GM12878 (cell line): ENCODE data around the gene SMC5. TPM values are rescaled to one million over a fixed set of nuclear protein-coding genes. Genes with fewer than 3 reads are reported as not detected.

Source experiments
- ATAC-seq: fragments of 200-7000 bp; cut with Tn5 transposase; 3 replicates; pipeline ENCODE4 v1.9.1; 2020; ENCODE audit warnings: mild to moderate bottlenecking, moderate library complexity
- BruUV-seq: library from RNA; stranded (reverse); fragments of 400-500 nt; replicated peaks from 2 replicates; lab custom pipeline; 2021; lab: Mats Ljungman, UMichigan
- CTCF ChIA-PET: fragments of 300-600 bp; sonication (Branson Sonifier 250); formaldehyde crosslinking; extraction: SDS; loops from one replicate; lab custom pipeline; 2021; ENCODE audit warnings: inconsistent platforms; lab: Yijun Ruan, JAX
- POLR2A ChIA-PET: fragments of 350-600 bp; formaldehyde crosslinking; extraction: SDS; loops from one replicate; lab custom pipeline; 2021; ENCODE audit warnings: inconsistent platforms; lab: Charles Lee
- RAD21 ChIA-PET: fragments of 300-600 bp; sonication (Branson Sonifier 250); formaldehyde crosslinking; loops from one replicate; lab custom pipeline; 2023; ENCODE audit warnings: antibody characterized with exemption; ENCODE audit not compliant: unreplicated experiment; lab: Charles Lee
- SMC1A ChIA-PET: fragments of 300-600 bp; sonication (Branson Sonifier 250); formaldehyde crosslinking; loops from one replicate; lab custom pipeline; 2023; ENCODE audit not compliant: unreplicated experiment, uncharacterized antibody; lab: Charles Lee
- DNase-seq: peaks from one replicate; pipeline ENCODE4 v3.0.0-alpha.2; 2011; ENCODE audit warnings: low read depth, low spot score
- FAIRE-seq: peaks from 3 replicates; lab custom pipeline; 2011; peaks lifted over from hg19 to GRCh38; lab: Jason Lieb, UNC
- H2AFZ ChIP-seq: 2 replicates; pipeline ENCODE4 v1.6.0; 2011; ENCODE audit warnings: low read depth, low read length, control low read depth; ENCODE audit not compliant: control insufficient read depth
- H3K27ac ChIP-seq: 2 replicates; pipeline ENCODE4 v1.5.1; 2011; ENCODE audit warnings: control low read depth; ENCODE audit not compliant: control insufficient read depth, insufficient read depth
- H3K27me3 ChIP-seq, 2 experiments: replicated peaks in 1 of 2; 2 replicates each; pipeline versions ENCODE4 v1.6.0 to v1.6.1; 2011; ENCODE audit warnings: low read length in 1 of 2; ENCODE audit not compliant: control insufficient read depth in 2 of 2, insufficient read depth in 2 of 2
- H3K36me3 ChIP-seq, 2 experiments: 2 replicates each; pipeline ENCODE4 v1.5.1; 2011; ENCODE audit warnings: low read length in 1 of 2; ENCODE audit not compliant: control insufficient read depth in 2 of 2, insufficient read depth in 2 of 2
- H3K4me1 ChIP-seq: 2 replicates; pipeline ENCODE4 v1.6.1; 2011; ENCODE audit warnings: mild to moderate bottlenecking, low read length, moderate library complexity, mixed read lengths; ENCODE audit not compliant: control insufficient read depth, insufficient read depth
- H3K4me2 ChIP-seq: 2 replicates; pipeline ENCODE4 v1.6.0; 2011; ENCODE audit warnings: control low read depth; ENCODE audit not compliant: control insufficient read depth, insufficient read depth
- H3K4me3 ChIP-seq: fragments of 200-600 bp; sonication (generic); 2 replicates; pipeline ENCODE4 v1.5.1; 2016
- H3K79me2 ChIP-seq: 2 replicates; pipeline ENCODE4 v1.6.0; 2011; ENCODE audit warnings: low read length; ENCODE audit not compliant: control insufficient read depth, insufficient read depth
- H3K9ac ChIP-seq: 2 replicates; pipeline ENCODE4 v1.8.0; 2011; ENCODE audit warnings: low read length, control low read depth, mixed read lengths; ENCODE audit not compliant: control insufficient read depth, insufficient read depth
- H3K9me3 ChIP-seq: replicated peaks from 3 replicates; pipeline ENCODE4 v1.5.1; 2011; ENCODE audit warnings: mild to moderate bottlenecking, low read length; ENCODE audit not compliant: control insufficient read depth, insufficient read depth
- H4K20me1 ChIP-seq: 2 replicates; pipeline ENCODE4 v1.6.0; 2011; ENCODE audit not compliant: control insufficient read depth, insufficient read depth
- ATF7 ChIP-seq: fragments of 450-650 bp; IDR thresholded peaks from 2 replicates; pipeline ENCODE4 v1.6.1; 2016; ENCODE audit warnings: low read depth, mild to moderate bottlenecking
- BHLHE40 ChIP-seq, 2 experiments: fragments of 450-650 bp in 1 of 2; IDR thresholded peaks; 2 replicates each; pipeline ENCODE4 v1.6.1; 2011 to 2017; ENCODE audit warnings: low read depth in 2 of 2, borderline replicate concordance in 1 of 2, improper control_type of control experiment in 1 of 2, low read length in 1 of 2, mild to moderate bottlenecking in 1 of 2
- BMI1 ChIP-seq: fragments of 450-650 bp; IDR thresholded peaks from 2 replicates; pipeline ENCODE4 v1.6.1; 2016; ENCODE audit warnings: mild to moderate bottlenecking, moderate library complexity, borderline replicate concordance
- E2F8 ChIP-seq: fragments of 450-650 bp; IDR thresholded peaks from 2 replicates; pipeline ENCODE4 v1.6.1; 2018; ENCODE audit warnings: mild to moderate bottlenecking, low read depth, moderate library complexity; ENCODE audit not compliant: partially characterized antibody
- HDAC6 ChIP-seq: fragments of 200-600 bp; sonication (generic); IDR thresholded peaks from one replicate; pipeline ENCODE4 v1.8.0; 2017; ENCODE audit warnings: antibody characterized with exemption; ENCODE audit not compliant: unreplicated experiment
- IRF5 ChIP-seq: fragments of 450-650 bp; IDR thresholded peaks from 2 replicates; pipeline ENCODE4 v1.6.1; 2017; ENCODE audit warnings: borderline replicate concordance
- JUND ChIP-seq: IDR thresholded peaks from 2 replicates; pipeline ENCODE4 v1.6.1; 2012; ENCODE audit warnings: low read depth, mild to moderate bottlenecking, low read length, improper control_type of control experiment, moderate library complexity
- MYB ChIP-seq: fragments of 150-350 bp; IDR thresholded peaks from 2 replicates; pipeline ENCODE4 v1.6.1; 2014; ENCODE audit warnings: mild to moderate bottlenecking, low read depth, low read length, borderline replicate concordance
- NFXL1 ChIP-seq: fragments of 450-650 bp; IDR thresholded peaks from 2 replicates; pipeline ENCODE4 v1.6.1; 2017; ENCODE audit warnings: antibody characterized with exemption, mild to moderate bottlenecking, borderline replicate concordance
- RELB ChIP-seq: fragments of 450-650 bp; IDR thresholded peaks from 2 replicates; pipeline ENCODE4 v1.6.1; 2017; ENCODE audit warnings: low read depth, mild to moderate bottlenecking, moderate library complexity
- SMAD1 ChIP-seq: fragments of 450-650 bp; IDR thresholded peaks from 2 replicates; pipeline ENCODE4 v1.6.1; 2018; ENCODE audit warnings: mild to moderate bottlenecking, low read depth; ENCODE audit not compliant: partially characterized antibody
- SMAD5 ChIP-seq: IDR thresholded peaks from 2 replicates; pipeline ENCODE4 v1.6.1; 2016; ENCODE audit warnings: antibody characterized with exemption, low read depth
- STAT3 ChIP-seq: IDR thresholded peaks from 2 replicates; pipeline ENCODE4 v1.6.1; 2011; ENCODE audit warnings: low read depth, low read length, improper control_type of control experiment
- TARDBP ChIP-seq: IDR thresholded peaks from 2 replicates; pipeline ENCODE4 v1.6.1; 2016; ENCODE audit warnings: borderline replicate concordance
- TCF7 ChIP-seq: IDR thresholded peaks from 2 replicates; pipeline ENCODE4 v1.6.1; 2014; ENCODE audit warnings: antibody characterized with exemption, borderline replicate concordance
- ZBTB11 ChIP-seq: fragments of 450-650 bp; formaldehyde crosslinking; IDR thresholded peaks from 2 replicates; pipeline ENCODE4 v1.5.0; 2022; ENCODE audit warnings: mild to moderate bottlenecking, missing genetic modification characterization
- WGBS: methylation state at CpG from one replicate; pipeline ENCODE4 v1.1.6; 2016; ENCODE audit warnings: low lambda C conversion rate; ENCODE audit not compliant: insufficient replicate concordance, insufficient coverage; ENCODE audit errors: missing lambda C conversion rate; 5-methylcytosine and 5-hydroxymethylcytosine counted together
- in situ Hi-C: fragments of 300-500 bp; cut with MboI; formaldehyde crosslinking; loops from 9 replicates; pipeline ENCODE4 v1.14.3; 2018; ENCODE audit warnings: mixed read lengths
- intact Hi-C: fragments of 100-400 bp; cut with micrococcal nuclease; formaldehyde crosslinking; loops from one replicate; pipeline ENCODE4 v1.14.2; 2022; ENCODE audit not compliant: unreplicated experiment
- polyA plus RNA-seq, 11 experiments: library from polyadenylated mRNA; depleted of rRNA in 4 of 11; unstranded in 6 of 11; stranded (reverse) in 5 of 11; fragments of >200 nt; fragmentation: Nextera tagmentation in 4 of 11; fragmentation: Illumina TruSeq in 1 of 11; extraction: Ambion mirVana in 4 of 11; extraction: Trizol in 1 of 11; gene quantifications; 1 replicate in 1 of 11; 2 replicates in 10 of 11; pipeline versions ENCODE4 v1.2.1 to v1.2.3, GENCODE V29; 2011 to 2016; ENCODE audit warnings: inconsistent platforms in 2 of 11, missing spikeins in 2 of 11, low read depth in 1 of 11
- total RNA-seq, 4 experiments: library from RNA; depleted of rRNA in 3 of 4; stranded (reverse); fragments of >200 nt in 3 of 4; fragmentation: Illumina TruSeq in 1 of 4; extraction: Trizol in 1 of 4; gene quantifications; 2 replicates each; pipeline versions ENCODE4 v1.2.1 to v1.2.3, GENCODE V29; 2013 to 2021

SMC5 gene
- total and polyA plus RNA-seq, 10 of the 15 experiments (the other 5 are each of a cell fraction or from before 2014, with no cell fraction given) = 6.5 to 47.1 (median 22.9) TPM

GRCh38 chr9:70218767-70219166 lies 40.0 kb upstream of the SMC5 start:
- ATAC-seq (no peak), DNase-seq (no peak), FAIRE-seq (no peak)
- ChIA-PET POLR2A (no interaction called here), RAD21 (no interaction called here), CTCF (interaction anchor here (0.5 kb wide), 1 partner anchor 172 kb away, joined by 3 read pairs; no protein-coding TSS in a partner anchor), SMC1A (interaction anchor here (1.3 kb wide), 1 partner anchor 74 kb away, joined by 4 read pairs; no protein-coding TSS in a partner anchor)
- BruUV-seq = no TSS peak
- Histone ChIP-seq H3K27me3 (no peaks in the 10 kb centered on the region), H3K4me3 (no peak overlapping the region), H3K9me3 (no peaks in the 10 kb centered on the region), H4K20me1 (no peaks in the 10 kb centered on the region), H3K79me2 (no peaks in the 10 kb centered on the region), H3K27ac (no peak overlapping the region), H3K36me3 (no peaks in the 10 kb centered on the region), H2AFZ (no peak overlapping the region), H3K9ac (no peak overlapping the region), H3K4me2 (no peak overlapping the region), H3K4me1 (no peaks in the 10 kb centered on the region)
- intact Hi-C loops = no loop called here
- 4% methylated on average over 1 of the region's 1 CpG for WGBS
- in situ Hi-C loops = no loop called here
- TF ChIP-seq STAT3 (no peak), SMAD5 (no peak), MYB (no peak), IRF5 (no peak), TARDBP (no peak), ATF7 (no peak), TCF7 (no peak), SMAD1 (no peak), RELB (no peak), HDAC6 (no peak), NFXL1 (no peak), BMI1 (no peak), E2F8 (no peak), BHLHE40 (IDR thresholded peaks at IDR 0.05; ENCODE audit: borderline replicate concordance in 1 of 2, low read depth in 2 of 2, low read length in 1 of 2) (no peak), JUND (no peak), ZBTB11 (CRISPR knock-in tag) (no peak)
